Measurements from ENCODE around the gene TAL1.

TAL1 gene

DNA sequence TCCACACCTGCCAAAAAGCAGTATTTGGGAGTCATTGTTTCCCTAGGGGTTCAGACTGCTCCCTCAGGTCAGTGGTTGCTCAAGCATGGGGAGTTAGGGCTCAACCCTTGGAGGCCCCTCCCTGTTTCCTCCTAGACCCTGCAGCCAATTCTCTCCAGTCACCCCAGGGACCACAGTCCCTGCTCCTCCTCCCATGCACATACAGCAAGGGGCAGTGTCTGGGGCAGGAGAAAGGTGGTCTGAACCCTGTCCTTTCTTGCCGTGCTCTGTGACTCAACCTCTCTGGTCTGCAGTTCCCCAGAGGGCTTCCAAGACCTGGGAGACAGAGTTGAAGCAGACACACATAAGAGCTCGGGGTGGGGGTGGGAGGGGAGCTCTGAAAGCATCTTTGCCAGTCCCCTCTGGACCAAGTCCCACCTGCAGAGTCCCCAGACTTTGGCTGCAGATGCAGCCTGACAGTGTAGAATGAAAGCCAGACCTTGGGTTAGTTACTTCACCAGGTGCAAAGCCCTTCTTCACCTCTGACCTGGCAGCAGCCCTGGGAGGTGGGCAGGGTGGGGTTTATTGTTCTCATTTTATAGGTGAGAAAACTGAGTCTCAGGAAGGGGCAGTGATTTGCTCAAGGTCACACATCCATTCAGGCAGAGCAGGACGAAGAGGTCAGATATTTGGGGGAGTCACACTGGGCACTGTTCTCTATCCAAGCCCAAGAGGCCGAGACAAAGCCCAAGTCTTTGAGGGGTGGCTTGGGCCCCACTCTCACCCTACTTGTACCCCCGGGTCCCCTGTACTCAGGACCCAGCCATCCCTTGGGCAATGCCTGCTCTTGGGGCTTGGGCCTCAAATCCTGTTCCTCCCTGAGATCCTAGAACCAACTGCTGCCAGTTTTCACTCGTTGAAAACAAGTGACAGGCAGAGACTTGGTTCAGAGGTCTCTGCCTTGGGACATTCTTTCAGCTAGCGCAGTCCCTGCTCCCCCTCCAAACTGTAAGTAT, 42.9 kb downstream of the TAL1 start:
- no peak for DNase-seq (ENCODE audit: low read depth in 2 of 2)

DNA sequence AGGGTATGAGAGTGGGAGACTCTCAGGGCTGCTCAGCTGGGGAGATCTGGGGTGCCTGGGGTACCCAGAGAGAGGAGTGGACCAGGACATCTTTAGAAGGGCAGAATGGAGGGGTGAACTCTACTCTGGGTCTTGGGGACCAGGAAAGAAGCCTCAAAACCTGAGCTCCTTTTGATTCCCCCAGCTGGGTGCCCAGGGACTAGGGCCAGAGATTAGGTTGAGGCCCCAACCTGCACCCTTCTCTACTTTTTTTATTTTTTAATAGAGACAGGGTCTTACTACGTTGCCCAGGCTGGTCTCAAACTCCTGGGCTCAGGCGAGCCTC, 44.1 kb downstream of the TAL1 start:
- DNase-seq (ENCODE audit: low read depth in 2 of 2), result no peak

DNA sequence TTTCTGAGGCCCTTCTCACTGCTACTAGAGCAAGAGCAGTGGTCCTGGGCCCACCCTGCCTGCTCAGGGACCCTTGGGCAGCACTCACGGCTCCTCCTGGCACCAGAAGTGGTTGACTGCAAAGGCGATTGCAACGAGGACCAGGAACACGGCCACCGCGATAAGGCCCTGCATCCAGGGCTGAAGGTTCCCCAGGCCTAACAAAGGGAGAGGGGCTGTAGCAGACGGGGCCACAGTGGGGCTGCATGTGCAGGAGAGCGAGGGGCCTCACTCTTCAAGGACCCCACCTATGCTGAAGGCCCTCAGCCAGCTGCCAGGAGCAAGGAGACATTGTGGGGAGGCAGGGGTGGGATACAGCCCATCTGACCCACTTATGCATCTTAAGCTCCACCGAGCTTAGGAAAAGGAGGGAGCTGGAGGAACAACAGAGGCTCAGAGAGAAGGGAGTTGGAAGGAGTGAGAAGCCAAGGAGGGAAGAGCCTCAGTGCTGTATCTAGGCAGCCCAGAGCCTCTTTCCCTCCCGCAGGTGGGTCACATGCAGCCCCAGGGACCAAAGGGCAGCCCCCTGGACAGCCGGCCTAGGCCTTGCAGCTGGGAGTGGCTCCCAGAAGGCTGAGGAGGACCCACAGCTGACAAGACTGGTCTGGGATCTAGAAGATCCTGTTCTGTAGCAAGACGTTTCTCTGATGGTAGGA, 44.6 kb downstream of the TAL1 start:
- DNase-seq (ENCODE audit: low read depth in 2 of 2), result no peak

DNA sequence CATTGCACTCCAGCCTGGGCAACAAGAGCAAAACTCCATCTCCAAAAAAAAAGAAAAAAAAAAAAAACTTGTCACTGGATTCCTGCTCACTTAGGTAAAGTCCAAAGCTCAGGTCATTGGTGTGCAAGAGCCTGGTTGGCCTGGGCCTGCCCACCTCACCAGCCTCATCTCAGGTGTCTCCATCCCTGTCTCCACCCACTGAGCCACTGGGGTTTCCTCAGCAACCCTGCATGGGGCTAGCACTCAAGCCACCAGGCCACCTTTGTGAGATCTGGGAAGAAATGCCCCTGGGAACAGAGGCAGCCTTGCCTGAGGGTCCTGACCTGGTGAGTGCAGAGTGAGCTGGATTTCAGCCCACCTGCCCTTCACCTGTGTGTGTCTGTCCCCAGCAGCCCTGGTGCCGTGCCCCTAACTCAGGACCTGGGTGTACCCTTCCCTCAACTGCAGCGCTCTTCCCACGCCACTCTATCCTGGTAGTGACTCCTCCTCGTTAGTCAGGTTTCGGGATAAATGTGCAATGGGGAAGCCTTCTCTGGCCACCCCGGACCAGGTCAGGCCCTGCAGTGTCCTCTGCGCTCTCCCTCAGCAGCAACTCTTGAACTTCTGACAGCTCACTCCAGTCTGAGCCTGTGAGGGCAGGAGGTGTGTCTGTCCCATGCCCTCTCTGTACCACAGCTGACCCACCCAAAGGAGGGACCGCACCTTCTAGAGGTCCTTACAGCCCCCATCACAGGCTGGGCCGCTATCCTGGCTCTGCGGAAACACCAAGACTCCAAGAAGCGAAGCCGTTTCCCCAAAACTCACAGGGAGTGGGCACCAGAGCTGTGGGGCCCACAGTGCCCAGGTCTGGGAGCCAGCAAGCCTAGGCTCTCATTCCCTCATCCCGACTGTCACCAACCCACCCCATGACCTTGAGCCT, 45.5 kb downstream of the TAL1 start:
- no peak for DNase-seq (ENCODE audit: low read depth in 2 of 2)

DNA sequence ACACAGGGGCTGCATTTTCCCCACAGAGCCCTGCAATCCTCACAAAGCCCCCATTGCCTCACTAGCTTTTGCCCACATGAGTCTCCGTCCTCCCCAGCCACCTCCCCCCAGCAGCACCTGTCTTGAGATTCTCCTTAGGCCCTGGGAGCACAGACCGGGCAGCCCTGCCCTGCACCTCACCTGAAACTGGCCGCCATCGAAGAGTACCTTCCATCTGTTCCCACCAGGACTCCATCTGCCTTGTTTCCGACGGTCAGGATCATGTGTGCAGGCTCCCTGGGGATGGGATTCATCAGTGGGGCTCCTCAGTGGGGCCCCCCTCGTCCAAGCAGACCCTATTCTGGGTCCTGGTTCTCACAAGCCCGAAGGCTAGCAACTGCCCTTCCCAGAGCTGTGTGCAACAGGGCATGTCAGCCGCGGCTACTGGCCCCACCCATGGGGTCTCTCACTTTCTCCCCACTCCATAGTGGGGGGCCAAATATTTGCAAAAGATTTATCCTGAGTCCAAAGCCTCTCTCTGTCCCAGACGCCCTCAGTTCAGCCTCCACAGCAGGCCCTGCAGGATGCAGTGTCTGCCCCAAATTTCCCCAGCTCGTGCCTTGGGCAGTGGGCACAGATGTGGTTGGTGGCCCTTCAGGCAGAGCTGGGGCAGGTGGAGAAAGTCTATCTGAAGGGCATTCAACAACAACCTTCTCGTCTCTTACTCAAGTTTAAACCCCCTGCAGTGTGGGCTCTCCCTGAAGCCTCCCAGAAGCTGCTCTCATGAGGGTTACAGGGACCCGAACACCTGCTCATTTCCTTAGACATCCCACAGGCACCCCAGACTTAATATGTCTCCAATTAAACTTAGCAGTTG, 47.0 kb downstream of the TAL1 start:
- no peak for DNase-seq (ENCODE audit: low read depth in 2 of 2)

DNA sequence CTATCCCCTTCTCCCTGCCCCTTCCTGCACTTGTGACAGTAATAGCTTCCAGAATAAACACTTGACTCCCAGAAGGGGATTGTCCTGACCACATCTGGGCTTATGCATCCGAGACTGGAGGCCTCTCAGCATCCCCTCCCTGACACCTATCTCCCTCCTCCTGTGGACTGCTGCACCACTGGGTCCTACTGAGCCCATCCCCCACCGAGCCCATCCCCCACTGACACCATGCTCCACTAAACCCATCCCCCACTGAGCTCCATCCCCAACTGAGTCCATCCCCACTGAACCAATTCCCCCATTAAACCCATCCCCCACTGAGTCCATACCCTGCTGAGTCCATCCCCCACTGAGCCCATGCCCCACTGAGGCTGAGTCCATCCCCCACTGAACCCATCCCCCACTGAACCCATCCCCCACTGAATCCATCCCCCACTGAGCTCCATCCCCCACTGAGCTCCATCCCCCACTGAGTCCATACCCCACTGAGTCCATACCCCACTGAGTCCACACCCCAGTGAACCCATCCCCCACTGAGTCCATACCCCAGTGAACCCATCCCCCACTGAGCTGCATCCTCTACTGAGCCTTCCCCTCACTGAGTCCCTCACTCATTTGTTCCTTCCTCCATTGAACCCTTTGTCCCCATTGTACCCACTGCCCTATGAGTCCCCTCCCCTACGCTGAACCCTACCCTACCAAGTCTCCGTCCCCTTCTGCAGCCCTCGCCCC, 47.8 kb downstream of the TAL1 start:
- DNase-seq (ENCODE audit: low read depth in 2 of 2), result no peak

DNA sequence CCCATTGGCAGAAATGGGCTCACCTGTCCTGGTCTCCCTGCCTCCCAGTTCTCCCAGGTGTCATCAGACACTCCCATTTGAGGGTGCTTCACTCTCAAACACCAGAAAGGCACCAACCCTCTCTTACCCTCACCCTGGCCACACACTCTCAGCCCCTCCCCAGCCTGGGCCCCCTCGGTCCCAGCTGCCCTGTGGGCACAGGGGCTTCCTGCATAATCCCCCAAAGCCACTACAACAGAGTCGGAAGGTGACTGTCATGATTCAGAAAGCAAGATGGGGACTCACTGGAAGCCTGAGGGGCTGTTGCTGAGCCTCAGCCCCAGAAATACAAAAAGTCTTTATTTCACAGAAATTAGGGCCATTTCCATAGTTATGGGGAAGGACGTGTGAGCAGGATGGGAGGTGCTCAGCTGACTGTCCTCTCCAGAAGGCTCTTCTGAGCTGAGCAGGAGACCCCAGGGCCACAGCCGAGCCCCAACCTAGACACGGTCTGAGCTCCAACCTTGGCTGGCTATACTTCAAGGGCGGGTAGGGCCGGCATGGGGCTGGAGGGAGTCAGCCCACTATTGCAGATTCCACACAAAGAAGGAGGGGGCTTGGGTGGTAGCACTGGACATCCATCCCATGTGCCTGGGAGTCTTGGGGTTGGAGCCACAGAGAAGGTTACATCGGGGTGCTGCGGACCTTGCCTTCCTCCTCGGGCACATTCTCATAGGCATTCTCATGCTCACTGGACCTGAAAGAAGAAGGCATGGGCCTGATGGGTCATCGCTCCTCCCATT, 48.5 kb downstream of the TAL1 start:
- no peak for DNase-seq (ENCODE audit: low read depth in 2 of 2)

DNA sequence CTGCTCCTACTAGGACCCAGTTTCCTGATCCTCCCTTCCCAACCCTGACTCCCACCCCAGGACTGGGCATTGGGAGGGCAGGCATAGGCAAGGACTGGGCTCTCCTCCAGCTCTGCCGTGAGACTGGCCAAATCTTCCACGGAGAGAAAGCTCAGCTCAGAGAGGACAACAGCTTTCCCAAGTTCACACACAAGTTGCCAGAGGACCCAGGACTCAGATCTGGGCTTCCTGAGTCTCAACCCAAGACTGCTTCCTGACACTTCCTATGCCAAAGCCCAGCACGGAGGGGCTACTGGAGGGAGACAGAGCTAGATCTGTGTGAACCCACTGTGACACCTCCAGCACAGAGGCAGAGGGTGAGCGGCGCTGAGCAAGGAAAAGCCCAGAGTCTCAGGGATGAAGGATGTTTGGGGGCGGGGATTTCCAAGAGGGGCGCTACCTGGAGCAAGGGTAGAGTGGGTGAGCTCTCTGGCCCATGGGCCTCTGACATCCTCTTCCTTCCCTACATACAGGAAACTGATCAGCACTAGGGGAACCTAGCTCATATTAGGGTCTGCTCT, 49.3 kb downstream of the TAL1 start:
- DNase-seq (ENCODE audit: low read depth in 2 of 2), result no peak

DNA sequence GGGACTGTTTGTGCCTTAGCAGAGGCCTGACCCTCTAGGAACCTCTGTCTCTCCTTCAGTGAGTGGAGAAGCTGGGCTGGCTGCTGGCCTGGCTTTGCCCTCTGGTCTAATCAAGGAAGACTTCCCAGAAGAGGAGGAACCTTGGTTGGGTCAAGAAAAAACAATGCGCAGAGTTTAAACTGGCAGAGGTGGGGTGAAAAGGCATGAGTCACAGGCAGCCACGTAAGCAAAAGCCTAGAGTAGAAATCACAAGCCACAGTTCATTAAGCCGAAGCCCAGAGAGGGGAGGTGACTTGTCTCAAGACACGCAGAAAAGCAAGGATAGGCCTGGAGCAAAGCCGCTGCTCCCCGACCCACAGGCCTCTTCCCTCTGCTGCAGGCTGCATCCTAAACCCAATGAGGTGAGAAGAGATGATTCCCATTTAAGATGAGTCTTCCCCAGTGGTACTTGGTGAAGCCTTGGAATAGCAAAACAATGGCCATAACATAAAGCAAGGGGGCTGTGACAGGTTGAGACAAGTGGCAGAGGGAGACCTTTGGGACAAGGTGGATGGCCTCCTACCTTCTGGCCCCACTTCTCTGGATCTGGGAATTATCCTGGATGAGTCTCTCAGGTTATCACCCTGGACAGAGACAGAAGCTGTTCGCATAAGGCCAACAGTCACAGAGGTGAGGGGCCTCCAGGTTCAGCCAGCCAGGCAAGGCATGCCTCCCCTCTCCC, 49.9 kb downstream of the TAL1 start:
- no peak for DNase-seq (ENCODE audit: low read depth in 2 of 2)

DNA sequence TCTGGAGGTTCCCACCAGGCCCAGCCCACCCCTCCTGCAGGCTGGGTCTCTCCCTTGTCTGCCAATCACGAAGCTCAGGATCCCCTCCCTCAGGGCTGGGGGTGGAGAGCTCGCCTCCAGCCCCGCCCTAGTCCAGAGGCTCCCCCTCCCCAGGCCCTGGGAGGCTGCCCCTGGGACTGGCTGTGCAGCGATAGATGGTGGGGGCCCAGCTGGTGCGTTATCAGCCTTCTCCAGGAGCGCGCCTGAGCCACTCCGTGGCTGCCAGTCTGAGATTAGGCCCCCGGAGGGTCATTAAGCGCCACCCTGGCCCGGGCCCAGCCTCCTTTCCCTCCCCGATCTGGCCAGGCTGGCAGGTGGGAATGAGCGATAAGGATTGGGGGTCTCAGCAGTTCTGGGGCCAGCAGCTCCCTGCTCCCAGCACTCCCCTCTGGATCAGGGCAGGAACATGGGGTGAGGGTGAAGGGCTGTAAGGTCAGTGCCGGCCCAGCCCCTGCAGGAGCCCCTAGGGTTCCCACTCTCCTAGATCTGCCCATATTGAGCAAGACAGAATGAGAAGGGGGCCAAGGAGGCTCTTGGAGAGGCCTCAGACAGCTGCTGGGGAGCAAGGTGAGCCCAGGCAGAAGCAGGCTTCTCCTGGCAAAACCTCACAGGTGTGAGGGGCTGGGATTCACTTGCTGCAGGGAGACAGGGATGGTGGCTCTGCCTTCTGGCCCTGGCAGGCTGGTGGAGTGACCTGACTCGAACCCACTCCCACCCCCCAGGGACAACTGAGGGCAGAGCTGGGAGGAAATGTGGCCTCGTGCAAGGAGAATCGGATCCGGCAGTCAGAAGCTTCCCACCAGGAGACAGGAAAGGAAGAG, 50.7 kb downstream of the TAL1 start:
- no peak for DNase-seq (ENCODE audit: low read depth in 2 of 2)

DNA sequence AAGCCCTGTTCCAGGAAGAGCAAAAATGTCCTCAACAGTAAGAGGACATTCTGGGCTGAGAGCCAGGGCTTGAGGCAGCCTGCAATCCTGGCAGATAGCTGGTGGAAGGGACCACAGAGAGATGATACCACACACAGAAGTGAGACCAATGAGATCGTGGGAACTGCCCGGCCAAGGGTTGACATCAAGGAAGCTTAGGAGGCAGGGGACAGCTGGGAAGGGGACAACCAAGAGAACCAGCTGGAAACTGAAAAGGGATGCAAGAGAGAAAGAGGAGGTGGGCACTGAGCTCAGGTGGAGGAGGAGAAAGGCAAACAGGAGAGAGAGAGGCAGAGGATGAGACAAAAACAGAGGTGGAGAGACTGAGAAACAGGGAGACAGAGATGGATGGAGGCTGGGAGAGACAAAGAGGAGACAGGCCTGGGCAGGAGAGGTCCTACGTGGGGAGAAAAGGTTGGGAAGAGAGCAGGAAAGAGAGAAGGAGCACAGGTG, 51.4 kb downstream of the TAL1 start:
- no peak for DNase-seq (ENCODE audit: low read depth in 2 of 2)

DNA sequence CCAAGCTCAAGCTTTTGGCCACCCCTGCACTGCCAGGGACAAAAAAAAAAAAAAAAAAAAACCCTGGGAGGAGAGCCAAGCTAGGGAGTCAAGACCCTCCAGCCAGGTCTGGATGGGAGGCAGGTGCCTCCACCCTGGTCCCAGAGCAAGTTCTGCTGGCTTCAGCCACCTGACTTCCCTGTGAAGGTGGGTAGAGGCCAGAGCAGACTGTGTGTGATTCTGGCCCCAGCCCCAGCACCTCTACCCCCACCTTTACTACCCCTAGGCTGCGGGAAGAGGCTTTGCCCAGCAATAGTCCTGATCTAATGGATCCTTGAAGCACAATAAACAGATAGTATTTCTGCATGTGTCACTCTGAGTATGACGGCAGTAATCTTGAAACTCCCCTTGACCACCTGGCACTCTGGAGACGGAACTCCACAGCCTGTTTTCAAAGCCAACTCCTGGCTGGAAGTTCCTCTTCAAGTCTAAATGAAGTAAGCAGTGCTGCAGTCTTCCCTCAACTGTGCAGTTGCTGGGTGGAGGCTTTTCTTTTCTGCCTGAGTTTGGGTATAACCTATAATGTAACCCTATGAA, 51.9 kb downstream of the TAL1 start:
- no peak for DNase-seq (ENCODE audit: low read depth in 2 of 2)

DNA sequence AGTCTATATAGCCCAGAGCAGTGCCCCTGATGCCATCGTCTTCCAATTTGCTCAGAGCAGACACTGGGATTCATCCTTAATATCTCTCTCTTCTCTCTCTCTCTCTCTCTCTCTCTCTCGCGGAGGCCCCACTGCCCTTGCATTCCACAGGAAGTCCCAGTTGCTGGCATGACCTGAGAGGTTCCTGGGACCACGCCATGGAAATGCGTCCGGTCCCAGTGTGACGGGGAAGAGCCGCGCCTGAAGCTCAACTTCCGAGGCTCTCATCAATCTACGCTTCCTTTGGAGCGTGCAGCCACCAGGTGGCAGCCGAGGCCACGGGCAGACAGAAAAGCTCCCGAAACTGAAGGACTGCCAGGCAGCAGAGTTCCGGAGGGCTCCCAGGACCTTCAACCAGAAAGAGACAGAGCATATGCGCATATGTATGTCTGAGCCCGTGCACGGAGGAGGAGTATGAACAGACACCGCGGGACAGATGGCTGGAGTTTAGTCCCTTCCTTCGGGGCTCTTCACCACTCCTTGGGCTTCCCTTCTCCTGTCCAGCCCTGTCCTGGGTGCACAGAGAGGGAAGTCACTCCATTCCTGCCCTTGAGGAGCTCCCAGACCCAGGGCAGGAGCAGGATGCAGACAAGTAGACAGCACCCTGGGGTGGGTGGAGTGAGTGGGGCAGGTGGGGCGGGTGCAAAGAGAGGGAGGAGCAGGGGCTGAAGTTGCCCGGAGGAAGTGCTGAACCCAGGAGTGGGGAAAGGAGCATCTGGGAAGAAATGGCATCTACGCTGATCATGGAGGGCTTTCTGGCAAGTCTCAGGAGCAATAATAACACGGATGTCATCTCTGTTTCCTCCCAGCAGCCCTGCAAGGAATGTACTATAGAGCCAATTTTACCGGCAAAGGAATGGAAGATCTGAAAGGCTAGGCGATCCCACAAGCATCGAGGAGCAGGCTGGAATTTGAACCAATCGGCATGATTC, 52.7 kb downstream of the TAL1 start:
- DNase-seq (ENCODE audit: low read depth in 2 of 2), result peak; percentile 54 to 72

DNA sequence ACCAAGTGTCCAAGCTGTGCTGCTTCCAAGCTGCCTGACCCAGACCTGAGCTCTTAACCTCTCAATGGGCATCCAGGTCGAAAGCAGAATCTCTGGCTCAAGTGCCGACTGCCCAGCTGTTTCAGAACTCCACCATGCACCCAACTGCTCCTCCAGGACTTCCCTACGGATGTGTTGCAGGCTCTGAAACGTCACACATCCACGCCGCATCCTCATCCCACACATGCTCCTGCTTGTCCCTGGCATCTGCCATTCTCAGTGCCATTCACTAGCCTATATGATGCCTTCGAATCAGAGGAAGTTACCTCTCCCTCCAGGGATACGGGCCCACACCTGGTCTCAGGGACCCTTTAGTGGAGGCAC, 53.4 kb downstream of the TAL1 start:
- DNase-seq (ENCODE audit: low read depth in 2 of 2), result no peak

DNA sequence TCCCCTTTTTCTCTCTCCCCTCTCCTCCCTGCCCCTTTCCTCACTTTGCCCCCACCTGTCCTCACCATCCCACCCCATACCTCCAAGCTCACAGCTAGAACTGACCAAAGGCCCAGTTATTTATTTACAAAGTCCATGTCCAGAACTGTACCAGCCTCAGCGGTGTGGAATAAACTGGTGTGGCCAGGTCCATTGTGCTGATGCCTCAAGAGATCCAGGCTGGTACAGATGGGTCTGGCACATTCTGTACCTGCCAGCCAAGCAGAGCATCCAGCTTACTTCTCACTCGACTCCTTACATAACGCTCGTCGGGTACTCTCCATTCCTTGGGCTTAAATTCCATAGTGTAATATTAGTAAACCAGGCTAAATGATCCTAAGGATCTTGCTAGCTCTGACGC, 54.0 kb downstream of the TAL1 start:
- DNase-seq (ENCODE audit: low read depth in 2 of 2), result no peak
